Measurements from ENCODE around the gene SEPTIN3.

DNA sequence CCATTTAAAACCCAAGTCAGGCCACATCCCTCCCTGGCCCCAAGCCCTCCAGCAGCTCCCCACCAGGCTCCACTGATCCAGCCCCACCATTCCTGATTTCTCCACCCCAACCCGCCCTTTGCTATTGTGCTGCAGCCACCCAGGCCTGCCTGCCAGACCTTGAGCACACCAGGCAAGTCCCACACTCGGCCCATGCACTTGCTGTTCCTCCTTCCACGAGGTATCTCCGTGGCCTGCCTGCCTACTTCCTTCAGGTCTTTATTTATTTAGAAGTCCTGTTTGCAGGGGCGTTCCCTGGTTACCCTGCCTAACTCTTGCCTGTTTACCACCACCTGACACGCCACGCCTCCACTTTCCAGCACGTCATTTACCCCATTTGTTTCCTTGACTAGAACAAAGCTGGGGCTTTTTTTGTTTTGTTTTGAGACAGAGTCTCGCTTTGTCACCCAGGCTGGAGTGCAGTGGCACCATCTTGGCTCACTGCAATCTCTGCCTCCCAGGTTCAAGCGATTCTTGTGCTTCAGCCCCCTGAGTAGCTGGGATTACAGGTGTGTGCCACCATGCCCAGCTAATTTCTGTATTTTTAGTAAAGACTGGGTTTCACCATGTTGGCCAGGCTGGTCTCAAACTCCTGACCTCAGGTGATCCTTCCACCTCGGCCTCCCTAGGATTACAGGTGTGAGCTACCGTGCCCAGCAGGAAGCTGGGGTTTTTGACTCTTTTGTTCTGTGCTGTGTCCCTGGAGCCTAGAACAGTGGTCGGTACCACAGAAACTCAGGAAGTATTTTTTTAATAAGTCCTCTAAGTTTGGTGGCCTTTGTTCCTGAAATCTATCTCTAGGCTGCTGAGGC lies 29.0 kb upstream of the SEPTIN3 start:
- TF ChIP-seq, protein P1, sequence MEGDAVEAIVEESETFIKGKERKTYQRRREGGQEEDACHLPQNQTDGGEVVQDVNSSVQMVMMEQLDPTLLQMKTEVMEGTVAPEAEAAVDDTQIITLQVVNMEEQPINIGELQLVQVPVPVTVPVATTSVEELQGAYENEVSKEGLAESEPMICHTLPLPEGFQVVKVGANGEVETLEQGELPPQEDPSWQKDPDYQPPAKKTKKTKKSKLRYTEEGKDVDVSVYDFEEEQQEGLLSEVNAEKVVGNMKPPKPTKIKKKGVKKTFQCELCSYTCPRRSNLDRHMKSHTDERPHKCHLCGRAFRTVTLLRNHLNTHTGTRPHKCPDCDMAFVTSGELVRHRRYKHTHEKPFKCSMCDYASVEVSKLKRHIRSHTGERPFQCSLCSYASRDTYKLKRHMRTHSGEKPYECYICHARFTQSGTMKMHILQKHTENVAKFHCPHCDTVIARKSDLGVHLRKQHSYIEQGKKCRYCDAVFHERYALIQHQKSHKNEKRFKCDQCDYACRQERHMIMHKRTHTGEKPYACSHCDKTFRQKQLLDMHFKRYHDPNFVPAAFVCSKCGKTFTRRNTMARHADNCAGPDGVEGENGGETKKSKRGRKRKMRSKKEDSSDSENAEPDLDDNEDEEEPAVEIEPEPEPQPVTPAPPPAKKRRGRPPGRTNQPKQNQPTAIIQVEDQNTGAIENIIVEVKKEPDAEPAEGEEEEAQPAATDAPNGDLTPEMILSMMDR (IDR thresholded peaks at IDR 0.05): no peak
- TF ChIP-seq POLR2AphosphoS5 (IDR thresholded peaks at IDR 0.05; ENCODE audit: low read depth, low read length) (no peak), TCF7L2 (IDR thresholded peaks at IDR 0.05; ENCODE audit: low read depth, low read length) (no peak)
